GM19467 (cell line): ENCODE data around the gene UNC119B.

Experiments used
- ATAC-seq: cut with Tn5 transposase; IDR thresholded peaks from one replicate; pipeline ENCODE4 v1.9.1; 2021; ENCODE audit warnings: mild to moderate bottlenecking, moderate library complexity; ENCODE audit not compliant: unreplicated experiment

The UNC119B gene

DNA sequence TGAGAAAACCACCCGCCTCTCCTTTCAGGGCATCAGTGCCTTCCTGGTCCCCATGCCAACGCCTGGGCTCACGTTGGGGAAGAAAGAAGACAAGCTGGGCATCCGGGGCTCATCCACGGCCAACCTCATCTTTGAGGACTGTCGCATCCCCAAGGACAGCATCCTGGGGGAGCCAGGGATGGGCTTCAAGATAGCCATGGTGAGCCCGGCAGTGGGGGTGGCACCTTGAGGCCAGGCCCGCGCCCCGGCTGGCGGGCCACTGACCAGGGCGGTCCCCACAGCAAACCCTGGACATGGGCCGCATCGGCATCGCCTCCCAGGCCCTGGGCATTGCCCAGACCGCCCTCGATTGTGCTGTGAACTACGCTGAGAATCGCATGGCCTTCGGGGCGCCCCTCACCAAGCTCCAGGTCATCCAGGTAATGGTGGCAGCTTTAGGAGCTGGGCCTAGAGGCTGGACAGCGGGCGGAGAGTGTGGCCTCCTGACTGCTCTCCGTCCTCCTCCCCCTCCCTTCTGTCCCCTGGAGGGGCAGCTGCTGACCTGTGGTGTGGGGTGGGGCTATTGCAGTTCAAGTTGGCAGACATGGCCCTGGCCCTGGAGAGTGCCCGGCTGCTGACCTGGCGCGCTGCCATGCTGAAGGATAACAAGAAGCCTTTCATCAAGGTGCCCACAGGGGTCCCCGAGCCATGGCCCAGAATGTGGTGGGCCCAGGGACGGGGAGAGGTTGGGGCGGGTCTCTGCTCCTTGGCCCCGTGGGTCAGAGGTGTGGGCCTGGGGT is 28.2 kb downstream of the UNC119B start:
- ATAC-seq = no peak

DNA sequence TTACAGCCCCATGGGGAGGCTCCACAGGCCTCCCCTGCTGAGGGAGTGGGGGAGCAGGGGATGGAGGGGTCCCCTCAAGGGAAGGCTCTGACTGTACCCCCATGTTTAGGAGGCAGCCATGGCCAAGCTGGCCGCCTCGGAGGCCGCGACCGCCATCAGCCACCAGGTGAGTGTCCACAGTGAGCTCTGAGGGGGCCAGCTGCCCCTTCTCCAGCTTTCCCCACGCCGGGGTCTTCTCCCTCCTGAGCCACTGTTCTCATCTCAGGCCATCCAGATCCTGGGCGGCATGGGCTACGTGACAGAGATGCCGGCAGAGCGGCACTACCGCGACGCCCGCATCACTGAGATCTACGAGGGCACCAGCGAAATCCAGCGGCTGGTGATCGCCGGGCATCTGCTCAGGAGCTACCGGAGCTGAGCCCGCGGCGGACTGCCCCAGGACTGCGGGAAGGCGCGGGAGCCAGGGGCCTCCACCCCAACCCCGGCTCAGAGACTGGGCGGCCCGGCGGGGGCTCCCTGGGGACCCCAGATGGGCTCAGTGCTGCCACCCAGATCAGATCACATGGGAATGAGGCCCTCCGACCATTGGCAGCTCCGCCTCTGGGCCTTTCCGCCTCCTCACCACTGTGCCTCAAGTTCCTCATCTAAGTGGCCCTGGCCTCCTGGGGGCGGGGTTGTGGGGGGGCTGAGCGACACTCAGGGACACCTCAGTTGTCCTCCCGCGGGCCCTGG is 28.9 kb downstream of the UNC119B start:
- no peak for ATAC-seq

DNA sequence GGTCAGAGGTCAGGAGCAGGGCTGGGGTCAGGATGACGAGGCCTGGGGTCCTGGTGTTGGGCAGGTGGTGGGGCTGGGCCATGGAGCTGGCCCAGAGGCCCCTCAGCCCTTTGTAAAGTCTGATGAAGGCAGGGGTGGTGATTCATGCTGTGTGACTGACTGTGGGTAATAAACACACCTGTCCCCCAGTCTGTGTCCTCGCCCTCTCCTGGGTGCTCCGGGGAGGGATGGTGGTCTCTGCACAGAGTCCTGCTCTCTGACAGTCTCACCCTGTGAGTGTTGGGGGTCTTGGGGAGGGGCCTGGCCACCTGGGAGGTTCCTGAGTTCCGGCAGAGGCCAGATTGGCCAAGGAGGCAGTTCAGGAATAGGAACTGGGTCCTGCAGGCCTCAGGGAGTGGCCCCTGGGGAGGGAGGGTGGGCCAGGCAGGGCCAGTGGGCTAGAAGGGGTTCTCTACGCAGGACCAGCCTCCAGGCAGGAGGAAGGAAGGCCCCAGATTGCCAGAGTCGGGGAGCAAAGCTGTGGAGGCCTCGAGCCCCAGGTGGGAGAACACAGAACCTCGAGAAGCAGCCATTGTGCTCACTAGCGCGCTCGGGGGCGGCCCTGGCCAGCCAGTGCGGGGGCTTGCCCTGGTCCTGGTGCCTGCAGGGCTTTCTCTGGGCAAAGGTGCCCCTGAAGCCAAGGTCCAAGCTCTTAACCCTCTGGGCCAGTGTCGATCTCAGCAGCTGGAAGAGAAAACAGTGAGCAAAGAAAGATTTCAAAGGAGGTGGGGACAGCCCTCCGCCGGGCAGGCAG is 29.8 kb downstream of the UNC119B start:
- no peak for ATAC-seq

DNA sequence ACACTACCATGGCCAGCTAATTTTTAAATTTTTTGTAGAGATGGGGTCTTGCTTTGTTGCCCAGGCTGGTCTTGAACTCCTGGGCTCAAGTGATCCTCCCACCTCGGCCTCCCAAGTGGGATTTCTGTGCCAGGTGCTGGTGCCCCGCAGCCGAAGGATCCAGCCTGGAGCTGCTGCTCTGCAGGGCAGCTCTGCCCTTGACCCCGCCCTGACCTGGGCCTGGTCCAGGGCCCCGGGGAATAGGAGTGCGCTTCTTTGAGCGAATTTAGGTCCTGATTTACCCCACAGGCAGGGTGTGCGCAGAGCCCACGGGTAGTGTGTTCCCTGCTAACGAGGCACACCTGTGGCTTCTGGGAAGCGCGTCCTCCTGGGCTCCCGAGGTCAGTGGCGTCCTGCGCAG is 30.6 kb downstream of the UNC119B start:
- no peak for ATAC-seq

DNA sequence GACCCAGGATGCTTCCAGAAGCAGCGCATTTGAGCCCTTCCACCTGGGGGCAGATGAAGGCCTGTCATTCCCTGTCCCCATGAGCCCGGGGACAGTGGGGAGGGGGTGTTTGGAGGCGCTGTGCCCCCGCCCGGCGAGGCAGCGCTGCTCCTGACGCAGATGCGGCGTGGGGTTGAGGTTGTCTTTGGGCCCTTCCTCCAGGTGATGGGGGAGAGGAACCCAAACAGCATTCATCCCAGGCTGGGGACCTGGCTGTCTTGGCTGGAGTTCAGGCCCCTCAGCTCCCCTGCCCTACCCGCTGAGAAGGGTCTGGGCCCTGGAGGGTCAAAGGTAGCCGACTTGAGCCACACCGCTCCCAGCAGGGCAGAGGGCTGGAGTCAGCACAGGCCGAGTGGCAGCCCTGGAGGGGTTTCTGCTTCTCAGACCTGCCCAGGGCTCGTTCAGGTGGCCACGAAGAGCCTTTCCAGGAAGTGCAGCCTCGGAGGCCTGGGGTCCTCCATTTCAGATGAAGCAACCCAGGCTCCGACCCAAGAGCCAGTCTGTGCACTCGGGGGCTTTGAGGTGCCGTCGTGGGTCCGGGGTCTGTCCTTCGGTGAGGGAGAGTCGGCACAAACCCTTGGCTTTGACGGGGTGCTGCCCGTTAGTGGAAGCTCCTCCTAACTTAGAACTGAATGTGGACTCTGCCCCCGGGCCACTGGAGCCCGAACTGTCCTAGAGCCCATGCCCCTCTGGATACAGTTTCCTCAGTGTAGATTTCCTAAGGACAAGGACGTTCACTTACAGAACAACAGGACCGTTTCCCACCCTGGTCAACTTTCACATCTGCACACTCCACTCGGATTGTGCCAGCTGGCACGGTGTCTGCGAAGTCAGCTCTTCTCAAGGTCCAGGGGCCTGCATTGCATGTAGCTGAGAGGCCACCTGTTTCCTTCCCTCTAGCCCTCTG is 31.5 kb downstream of the UNC119B start:
- no peak for ATAC-seq

DNA sequence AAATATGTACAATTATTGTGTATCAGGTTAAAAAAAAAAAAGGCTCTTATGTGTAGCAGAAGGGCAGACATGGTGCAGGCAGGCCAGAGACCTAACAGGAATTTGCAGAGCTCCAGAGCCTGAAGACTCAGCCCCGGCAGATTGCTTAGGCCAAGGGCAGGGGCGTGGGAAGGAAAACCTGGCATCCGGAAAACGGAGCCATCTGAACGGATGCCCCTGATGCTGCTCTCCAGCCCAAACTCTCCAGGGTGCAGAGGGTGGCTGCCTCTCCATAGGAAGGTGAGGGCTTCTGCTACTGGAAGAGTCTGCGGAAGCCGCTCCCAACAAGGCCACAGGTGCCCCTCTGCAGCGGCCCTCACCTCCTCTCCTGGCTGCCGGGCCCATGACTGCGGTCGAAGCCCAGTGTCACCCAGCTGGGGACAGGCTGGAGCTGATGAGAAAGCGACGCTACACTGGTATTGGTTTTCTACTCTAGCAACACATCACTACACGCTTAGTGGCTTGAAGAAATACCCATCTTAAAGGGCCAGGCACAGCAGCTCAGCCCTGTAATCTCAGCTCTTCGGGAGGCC is 34.8 kb downstream of the UNC119B start:
- ATAC-seq = no peak

DNA sequence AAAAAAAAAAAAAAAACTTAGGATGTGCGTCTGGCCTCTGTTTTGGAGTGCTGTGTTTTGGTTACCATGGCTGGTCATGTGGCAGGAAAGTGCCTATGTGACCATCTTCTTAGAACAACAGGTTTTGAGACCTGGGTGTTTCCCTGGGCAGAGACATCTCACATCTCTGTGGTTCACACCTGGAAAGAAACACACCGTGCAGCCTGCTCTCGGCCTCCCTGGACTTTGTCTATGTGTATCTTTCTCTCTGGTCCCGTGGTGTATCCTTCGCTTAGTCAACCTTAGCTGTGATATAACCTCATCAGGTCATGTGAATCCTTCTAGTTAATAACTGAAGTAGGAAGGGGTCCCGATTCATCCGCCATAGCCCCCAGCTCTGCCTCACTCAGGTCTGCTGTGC is 38.0 kb downstream of the UNC119B start:
- ATAC-seq = no peak

DNA sequence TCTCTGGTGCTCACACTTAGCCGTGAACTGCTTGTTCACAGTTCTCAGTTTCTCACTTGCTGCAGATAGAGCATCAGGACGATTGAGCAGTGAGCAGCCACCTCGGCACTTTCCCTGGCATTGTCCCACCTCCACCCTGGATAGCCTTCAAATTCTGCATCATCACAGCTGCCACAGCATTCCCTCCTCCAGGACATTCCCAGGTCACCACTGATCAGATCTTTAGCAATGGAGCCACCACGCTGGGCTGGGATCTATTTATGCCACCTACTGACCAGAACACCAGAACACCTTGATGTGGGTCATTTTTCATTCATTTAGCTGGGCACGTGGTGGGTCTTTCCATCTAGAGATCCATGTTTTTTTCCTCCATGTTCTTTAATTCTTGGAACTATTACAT is 39.0 kb downstream of the UNC119B start:
- no peak for ATAC-seq

DNA sequence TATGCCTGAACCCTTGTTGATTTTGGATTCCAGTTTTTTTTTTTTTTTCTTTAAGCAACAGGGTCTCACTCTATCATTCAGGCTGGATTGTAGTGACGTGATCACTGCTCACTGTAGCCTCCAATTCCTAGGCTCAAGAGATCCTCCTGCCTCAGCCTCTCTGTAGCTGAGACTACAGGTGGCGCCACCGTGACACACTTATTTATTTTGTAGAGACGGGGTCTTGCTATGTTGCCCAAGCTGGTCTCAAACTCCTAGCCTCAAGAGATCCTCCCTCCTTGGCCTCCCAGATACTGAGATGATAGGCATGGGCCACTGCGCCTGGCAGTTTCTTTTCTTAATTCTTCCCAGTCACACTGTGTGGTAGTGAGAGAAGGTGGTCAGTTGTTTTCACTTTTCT is 40.5 kb downstream of the UNC119B start:
- ATAC-seq = no peak

DNA sequence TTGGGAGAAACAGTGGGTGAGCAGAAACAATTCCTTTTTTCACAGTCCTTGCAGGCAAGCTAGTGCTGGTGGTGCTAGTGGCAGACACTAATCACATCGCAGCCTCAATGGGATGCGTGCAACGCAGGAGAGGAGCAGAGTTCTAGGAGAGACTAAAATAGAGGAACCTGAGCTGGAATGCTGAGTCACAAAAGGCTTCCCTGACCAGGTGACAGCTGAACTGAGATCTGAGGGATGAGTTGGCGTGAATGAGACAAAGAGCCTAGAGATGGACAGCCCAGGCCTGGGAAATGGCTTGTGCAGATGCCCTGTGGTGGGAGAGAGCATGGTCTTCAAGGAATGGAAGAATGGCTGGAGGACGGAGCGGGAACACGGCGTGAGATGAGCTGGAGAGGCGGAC is 41.1 kb downstream of the UNC119B start:
- no peak for ATAC-seq

DNA sequence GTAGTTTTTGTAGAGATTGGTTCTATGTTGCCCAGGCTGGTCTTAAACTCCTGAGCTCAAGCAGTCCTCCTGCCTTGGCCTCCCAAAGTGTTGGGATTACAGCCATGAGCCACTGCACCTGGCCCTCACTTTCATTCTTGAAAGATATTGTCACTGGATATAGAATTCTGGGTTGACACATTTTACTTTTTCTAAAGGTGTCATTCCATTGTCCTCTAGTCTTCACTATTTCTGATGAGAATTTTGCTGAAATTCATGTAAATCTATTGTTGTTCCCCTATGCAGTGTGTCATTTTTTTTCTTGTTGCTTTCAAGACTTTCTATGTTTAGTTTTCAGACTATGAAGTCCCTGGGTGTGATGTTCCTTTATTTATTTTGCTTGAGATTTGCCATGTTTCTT is 44.5 kb downstream of the UNC119B start:
- ATAC-seq = no peak

DNA sequence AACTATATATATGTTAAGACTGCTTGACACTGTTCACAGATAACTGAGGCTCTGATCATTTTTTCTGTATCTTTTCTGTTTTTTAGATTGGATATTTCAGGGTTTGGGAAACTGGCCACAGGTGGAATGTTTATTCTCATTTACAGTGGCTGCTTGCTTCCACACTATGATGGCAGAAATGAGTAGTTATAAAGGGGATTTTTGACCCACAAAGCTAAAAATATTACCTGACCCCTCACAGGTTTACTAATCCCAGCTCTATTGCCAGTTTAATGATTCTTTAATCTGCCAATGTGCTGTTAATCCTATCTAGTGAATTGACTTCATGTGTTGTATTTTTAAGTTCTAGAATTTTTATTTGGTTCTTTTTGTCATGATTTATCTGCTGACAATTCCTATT is 45.0 kb downstream of the UNC119B start:
- no peak for ATAC-seq

DNA sequence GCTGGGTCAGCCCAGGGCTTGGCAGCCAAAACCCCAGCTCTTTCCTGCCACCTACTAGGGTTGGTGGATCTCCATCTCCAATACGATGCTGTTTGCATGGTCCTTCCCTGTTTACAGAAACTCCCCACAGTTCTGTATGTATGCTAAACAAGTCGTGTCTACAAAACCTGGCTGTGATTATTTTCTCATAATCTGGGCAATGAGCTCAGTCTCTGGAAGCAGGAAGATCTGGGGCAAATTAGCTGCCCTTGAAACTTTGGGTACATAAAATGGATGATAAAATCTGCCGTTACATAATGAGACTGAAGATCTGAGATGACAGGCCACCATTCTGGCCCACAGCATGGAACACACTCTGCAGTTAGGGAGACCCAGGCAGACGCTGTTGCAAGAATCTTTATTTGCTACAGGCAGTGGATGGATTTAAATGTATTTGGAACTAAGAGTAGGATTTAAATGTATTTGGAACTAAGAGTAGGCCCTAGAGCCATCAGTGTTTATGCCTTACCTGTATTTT is 47.0 kb downstream of the UNC119B start:
- ATAC-seq = no peak

DNA sequence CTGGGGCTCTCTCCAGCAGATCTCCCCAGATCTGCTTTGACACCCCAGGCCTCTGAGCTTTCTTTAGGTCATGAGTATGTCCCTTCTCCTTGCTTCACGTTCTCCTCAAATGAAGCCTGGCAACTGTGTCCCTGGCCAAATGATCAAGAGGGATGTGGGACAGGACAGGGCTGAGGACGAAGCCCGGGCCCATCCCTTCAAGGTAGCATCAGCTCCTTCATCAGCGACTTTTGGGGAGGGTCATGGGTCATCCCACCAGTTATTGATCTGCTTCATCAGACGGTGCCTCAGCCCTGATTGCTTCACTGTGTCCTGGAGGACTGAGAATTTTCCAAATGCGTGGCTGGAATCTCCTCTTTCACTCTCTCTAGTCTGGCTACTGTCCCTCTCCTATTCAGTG is 47.7 kb downstream of the UNC119B start:
- no peak for ATAC-seq

DNA sequence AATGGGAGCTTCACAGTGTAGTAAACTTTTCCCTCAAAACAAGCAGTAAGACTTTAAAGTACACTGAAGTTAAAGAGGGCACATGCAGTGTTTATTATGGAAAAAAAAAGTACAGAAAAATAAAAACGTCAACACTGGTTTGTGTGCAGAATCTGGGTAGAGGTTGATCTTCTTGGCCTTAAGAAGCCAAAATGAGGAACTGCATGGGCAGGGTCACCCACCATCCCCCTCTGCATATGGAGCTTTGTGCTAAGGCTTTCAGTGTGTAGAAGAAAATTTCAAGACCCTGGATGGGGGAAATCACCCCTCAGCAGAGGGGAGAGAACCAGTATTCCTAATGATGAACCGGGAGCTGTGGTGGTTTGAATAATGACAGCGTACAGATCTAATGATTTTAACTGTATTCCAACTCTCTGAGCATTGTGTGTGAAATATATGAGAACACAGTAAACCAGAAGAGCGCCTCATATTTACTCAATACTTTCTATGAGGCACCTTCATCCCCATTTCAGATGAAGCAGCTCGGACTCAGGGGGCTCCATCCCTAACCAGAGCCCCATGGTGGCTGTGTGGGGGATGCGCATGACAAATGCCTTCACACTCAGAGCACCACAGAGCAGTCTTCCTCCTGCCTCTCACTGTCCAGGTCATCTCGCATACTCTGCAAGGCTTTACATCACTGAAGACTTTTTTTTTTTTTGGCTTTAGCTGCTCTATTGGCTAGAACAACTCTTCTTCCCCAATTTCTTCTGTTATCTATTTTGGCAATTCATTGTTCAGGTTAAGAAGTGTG is 48.7 kb downstream of the UNC119B start:
- ATAC-seq = no peak

DNA sequence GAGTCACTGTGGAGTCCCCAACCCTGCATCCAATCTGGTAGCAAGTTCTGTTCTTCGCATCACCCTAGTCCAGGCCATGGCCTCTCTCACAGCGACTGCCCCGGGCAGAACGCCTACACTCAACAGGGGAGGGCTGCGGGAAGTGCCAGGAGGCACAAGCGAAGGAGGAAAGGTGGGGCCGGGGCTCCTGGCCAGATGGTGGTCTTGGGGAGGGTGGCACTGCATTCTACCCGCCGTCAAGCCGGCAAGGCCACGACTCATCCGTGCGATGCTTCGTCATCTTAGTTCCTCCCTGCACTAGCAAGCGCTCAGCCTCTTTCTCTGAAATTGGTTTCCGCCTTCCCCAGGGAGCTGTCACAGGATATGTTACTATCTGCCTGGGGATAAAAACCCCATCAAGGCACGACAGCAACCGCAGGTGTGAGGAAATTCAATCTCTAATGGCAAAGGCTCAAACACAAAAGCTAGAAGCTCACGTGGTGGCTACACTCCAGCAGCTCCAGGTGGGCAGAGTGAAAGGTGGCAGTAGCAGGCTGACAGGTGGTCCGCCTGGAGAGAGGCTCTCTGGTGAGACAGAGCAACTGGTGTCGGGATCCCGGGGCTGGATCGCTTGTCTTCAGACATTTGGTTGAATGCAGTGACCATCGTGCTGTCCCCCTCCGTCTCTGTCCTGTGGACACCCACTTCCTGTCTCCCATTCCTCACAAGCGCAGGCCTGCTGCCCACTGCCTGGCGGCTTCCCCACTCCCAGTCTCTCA is 49.5 kb downstream of the UNC119B start:
- ATAC-seq = no peak

DNA sequence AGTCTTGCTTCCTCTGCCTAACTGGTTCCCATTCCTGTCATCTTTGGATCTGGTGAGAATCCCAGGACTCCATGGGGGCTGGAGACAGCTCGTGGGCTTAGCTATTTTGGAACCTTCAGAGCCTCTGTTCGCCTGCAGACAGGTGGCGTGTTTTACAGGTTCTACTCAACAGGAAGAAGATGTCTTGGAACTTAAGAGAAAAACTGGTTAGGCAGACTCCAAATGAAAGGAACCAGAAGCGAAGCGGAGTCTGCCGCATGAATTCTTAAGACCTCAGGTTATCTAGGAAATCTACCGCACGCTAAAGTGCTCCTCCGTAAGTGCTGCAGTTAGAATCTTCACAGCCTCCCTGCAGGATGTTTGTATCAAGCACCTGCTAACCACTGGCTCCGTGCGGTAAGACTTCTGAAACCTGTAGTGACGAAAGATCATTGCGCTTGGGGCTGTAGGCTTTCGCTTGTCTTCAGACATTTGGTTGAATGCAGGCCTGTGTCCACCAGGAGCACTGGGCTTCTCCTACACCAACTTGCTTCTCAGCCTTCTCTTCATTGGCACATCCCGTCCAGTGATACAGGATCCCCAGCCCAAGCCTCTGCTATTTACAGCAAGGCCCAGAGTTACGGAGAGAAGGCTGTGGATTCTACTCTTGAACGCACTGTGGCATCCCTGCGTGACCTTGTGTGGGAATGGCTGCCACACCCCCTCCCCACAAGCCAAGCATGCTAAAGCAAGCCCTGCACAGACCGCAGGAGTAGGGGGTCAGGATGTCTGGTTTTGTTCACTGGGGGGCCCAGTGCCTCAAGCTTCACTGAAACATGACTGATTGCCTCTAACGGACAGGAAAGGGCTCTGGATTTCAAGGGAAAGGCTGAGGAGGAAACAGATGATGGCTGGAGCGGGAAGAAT is 50.3 kb downstream of the UNC119B start:
- ATAC-seq = no peak
